Kidney glomerular epithelial cell (primary cell): ENCODE data around the gene ANKRD40.
A peak's percentile ranks its signal among the peaks of the same experiment; 100 is the strongest.
"Not testable (repeated sequence)": the region's sequence is repeated elsewhere in the genome, so short reads cannot be mapped to it uniquely, and the experiment has no call there.

Experiments
- DNase-seq: peaks from one replicate; lab custom pipeline; 2025; lab: John Stamatoyannopoulos, UW

ANKRD40 gene

GRCh38 chr17:50685691-50686493 lies 21.8 kb downstream of the ANKRD40 start:
- DNase-seq: no peak

GRCh38 chr17:50685334-50685665 lies 22.4 kb downstream of the ANKRD40 start:
- no peak for DNase-seq

GRCh38 chr17:50684612-50685333 lies 22.9 kb downstream of the ANKRD40 start:
- no peak for DNase-seq

- no peak for DNase-seq
Measured at GRCh38 chr17:50684288-50684611, 23.5 kb downstream of the ANKRD40 start.

- no peak for DNase-seq
Measured at GRCh38 chr17:50683434-50684287, 24.1 kb downstream of the ANKRD40 start.

GRCh38 chr17:50682938-50683337 lies 24.8 kb downstream of the ANKRD40 start:
- no peak for DNase-seq

GRCh38 chr17:50682441-50682840 lies 25.3 kb downstream of the ANKRD40 start:
- DNase-seq: no peak

- DNase-seq: peak; percentile 61
Measured at GRCh38 chr17:50681263-50682200, 26.2 kb downstream of the ANKRD40 start.

- DNase-seq: not testable (repeated sequence)
Measured at GRCh38 chr17:50680543-50681262, 27.0 kb downstream of the ANKRD40 start.

- DNase-seq: no peak
Measured at GRCh38 chr17:50680126-50680525, 27.6 kb downstream of the ANKRD40 start.

- no peak for DNase-seq
Measured at GRCh38 chr17:50679008-50679544, 28.6 kb downstream of the ANKRD40 start.

GRCh38 chr17:50677851-50678375 lies 29.8 kb downstream of the ANKRD40 start:
- no peak for DNase-seq

GRCh38 chr17:50676065-50676975 lies 31.4 kb downstream of the ANKRD40 start:
- DNase-seq: no peak

- DNase-seq: no peak
Measured at GRCh38 chr17:50675627-50676026, 32.1 kb downstream of the ANKRD40 start.

- no peak for DNase-seq
Measured at GRCh38 chr17:50675190-50675589, 32.5 kb downstream of the ANKRD40 start.

GRCh38 chr17:50672831-50673551 lies 34.7 kb downstream of the ANKRD40 start:
- no peak for DNase-seq

- DNase-seq: no peak
Measured at GRCh38 chr17:50672071-50672470, 35.6 kb downstream of the ANKRD40 start.

- no peak for DNase-seq
Measured at GRCh38 chr17:50668838-50669581, 38.7 kb downstream of the ANKRD40 start.
